Mammary epithelial cell (primary cell): Measurements from ENCODE around the gene STMN3.

ENCODE experiments used
- EZH2 ChIP-seq: IDR thresholded peaks from 2 replicates; pipeline ENCODE4 v1.6.1; 2012; ENCODE audit warnings: low read length, inconsistent platforms, borderline replicate concordance
- TF ChIP-seq, protein P1 (sequence below), 2 donors: IDR thresholded peaks in 1 of 2; conservative IDR thresholded peaks in 1 of 2; 2 replicates each; pipeline ENCODE4 v1.5.1; 2011 to 2012; ENCODE audit warnings: inconsistent platforms in 2 of 2, low read length in 2 of 2, mild to moderate bottlenecking in 2 of 2, control low read depth in 1 of 2, low read depth in 1 of 2; ENCODE audit not compliant: insufficient read depth in 1 of 2; ENCODE audit errors: extremely low read depth in 1 of 2

GRCh38 chr20:63653041-63653973, at the start of gene STMN3:
- TF ChIP-seq, protein P1, sequence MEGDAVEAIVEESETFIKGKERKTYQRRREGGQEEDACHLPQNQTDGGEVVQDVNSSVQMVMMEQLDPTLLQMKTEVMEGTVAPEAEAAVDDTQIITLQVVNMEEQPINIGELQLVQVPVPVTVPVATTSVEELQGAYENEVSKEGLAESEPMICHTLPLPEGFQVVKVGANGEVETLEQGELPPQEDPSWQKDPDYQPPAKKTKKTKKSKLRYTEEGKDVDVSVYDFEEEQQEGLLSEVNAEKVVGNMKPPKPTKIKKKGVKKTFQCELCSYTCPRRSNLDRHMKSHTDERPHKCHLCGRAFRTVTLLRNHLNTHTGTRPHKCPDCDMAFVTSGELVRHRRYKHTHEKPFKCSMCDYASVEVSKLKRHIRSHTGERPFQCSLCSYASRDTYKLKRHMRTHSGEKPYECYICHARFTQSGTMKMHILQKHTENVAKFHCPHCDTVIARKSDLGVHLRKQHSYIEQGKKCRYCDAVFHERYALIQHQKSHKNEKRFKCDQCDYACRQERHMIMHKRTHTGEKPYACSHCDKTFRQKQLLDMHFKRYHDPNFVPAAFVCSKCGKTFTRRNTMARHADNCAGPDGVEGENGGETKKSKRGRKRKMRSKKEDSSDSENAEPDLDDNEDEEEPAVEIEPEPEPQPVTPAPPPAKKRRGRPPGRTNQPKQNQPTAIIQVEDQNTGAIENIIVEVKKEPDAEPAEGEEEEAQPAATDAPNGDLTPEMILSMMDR (conservative IDR thresholded peaks at IDR 0.05 in 1 of 2, IDR thresholded peaks at IDR 0.05 in 1 of 2; ENCODE audit: extremely low read depth in 1 of 2, insufficient read depth in 1 of 2, low read depth in 1 of 2, low read length in 2 of 2) = no peak
- TF ChIP-seq EZH2 = no peak
